ES-I3 (cell line): Measurements from ENCODE around the gene LDB2.

ENCODE experiments used
- H3K36me3 ChIP-seq: 2 replicates; pipeline ENCODE4 v1.6.1; 2013; ENCODE audit warnings: mild to moderate bottlenecking, low read length, control low read depth, moderate library complexity; ENCODE audit not compliant: insufficient read depth
- H3K4me1 ChIP-seq: 2 replicates; pipeline ENCODE4 v1.6.1; 2013; ENCODE audit warnings: mild to moderate bottlenecking, control low read depth, low read length; ENCODE audit not compliant: insufficient read depth
- H3K9ac ChIP-seq: 2 replicates; pipeline ENCODE4 v1.6.1; 2013; ENCODE audit warnings: low read depth, mild to moderate bottlenecking, low read length, moderate library complexity
- H3K9me3 ChIP-seq: 2 replicates; pipeline ENCODE4 v1.6.1; 2013; ENCODE audit warnings: mild to moderate bottlenecking, low read length, moderate library complexity; ENCODE audit not compliant: control insufficient read depth, insufficient read depth

The LDB2 gene

DNA sequence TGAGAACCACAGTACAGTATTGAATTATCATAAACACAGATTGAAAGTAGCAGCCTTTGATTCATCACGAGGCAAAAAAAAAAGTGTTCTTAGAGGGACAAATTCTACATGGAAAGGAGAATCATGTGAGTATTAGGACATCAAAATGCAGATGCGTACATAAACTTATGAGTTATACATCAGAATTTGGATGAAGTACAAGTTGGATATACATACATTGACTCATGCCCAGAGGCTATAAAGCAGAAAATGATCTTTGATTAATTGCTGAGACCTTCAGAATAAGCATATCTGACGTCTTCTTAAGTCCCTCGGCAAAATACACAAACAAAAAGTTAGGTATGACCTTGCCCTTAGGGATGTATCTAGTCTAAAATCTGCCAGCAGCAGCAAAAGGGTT is 206.4 kb downstream of the LDB2 start:
- no peaks in the 10 kb centered on the region for H3K36me3 ChIP-seq
- no peaks in the 10 kb centered on the region for H3K9me3 ChIP-seq
- peaks cover 23% of the 10 kb centered on the region for H3K4me1 ChIP-seq
- H3K9ac ChIP-seq = no peak overlapping the region

DNA sequence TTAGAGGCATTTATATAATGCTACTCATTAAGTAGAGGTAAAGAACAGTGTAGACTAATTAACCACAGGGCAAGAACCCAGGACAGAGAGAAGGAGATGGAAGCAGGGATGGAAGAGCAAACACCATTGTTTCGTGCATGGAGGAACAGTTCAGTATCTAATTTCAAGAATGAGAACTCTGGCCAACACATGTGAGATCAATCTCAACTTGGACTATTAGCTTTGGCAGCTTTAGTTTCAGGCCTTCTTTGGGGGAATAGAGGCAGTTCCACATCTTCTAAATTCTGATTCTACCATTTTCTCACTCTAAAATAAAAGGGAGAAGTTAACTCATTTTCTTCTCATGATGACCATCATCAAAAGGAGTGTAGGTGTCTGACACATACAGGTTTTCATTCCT is 207.0 kb downstream of the LDB2 start:
- Histone ChIP-seq H3K36me3 (no peaks in the 10 kb centered on the region), H3K4me1 (peaks cover 23% of the 10 kb centered on the region), H3K9ac (no peak overlapping the region), H3K9me3 (no peaks in the 10 kb centered on the region)

DNA sequence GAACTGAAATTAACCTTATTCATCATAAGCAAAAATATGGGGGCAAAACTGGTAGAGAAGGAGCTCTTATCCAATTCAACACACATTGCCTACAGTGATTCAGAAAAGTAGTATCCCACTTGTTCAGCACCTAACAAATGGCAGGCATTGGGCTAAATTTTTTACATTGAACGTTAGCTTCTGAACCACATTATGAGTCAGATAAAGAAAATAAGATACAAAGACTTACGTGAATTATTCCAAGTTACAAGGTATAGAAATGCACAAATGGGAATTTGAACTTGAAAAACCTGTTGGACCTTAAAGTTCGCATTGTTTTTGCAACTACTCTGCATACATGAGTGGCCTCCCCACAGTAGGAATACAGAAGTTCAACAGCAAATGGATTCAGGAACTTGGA is 210.6 kb downstream of the LDB2 start:
- Histone ChIP-seq H3K9ac (no peak overlapping the region), H3K4me1 (no peaks in the 10 kb centered on the region), H3K9me3 (no peaks in the 10 kb centered on the region), H3K36me3 (no peaks in the 10 kb centered on the region)

DNA sequence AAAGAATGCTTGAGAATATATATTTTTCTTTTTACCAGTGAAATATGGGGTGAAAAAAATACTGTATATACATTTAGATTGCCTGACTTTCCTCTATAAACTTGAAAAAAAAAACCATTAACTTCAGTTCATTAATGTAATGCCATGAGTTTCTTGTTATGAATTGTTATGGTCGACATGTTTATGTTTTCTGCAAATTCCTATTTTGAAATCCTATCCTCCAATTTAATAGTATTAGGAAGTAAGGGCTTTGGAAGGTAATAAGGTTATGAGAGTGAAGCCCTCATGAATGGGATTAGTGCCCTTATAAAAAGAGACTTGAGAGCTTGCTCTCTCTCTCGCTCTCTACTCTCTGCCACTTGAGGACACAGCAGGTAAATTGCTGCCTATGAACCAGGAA is 211.4 kb downstream of the LDB2 start:
- Histone ChIP-seq H3K9ac (no peak overlapping the region), H3K36me3 (no peaks in the 10 kb centered on the region), H3K4me1 (no peaks in the 10 kb centered on the region), H3K9me3 (no peaks in the 10 kb centered on the region)

DNA sequence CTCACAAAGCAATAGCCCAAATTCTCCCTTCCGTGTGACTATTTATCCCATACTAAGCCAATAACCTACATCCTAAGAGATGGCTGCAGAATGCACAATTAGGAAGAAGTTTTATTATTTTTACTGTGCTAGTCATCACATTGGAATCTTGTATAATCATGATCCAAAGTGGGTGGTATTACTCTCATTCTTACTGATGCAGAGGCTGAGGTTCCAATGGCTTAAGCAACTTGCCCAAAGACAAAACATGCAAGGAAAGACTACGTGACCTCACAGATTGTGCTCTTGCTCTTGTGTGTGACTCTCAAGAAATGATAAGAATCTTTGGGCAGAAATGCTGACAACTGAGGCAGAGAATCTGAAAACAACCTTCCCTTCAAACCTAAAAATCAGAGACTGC is 212.2 kb downstream of the LDB2 start:
- Histone ChIP-seq H3K9ac (no peak overlapping the region), H3K4me1 (no peaks in the 10 kb centered on the region), H3K36me3 (no peaks in the 10 kb centered on the region), H3K9me3 (no peaks in the 10 kb centered on the region)

DNA sequence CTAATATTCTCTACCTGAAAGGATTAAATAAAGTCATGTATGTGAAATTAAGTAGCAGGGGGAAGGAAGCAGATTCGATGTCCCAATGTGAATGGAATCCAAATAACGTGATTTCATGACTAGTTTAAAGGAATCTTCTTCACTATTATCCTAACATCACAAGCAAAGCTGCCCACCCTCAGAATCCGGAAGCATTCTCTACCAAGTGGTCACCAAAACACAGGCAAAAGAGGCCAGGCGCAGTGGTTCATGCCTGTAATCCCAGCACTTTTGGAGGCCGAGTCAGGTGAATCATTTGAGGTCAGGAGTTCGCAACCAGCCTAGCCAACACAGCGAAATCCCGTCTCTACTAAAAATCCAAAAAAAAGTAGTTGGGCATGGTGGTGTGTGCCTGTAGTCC is 212.9 kb downstream of the LDB2 start:
- Histone ChIP-seq H3K9ac (no peak overlapping the region), H3K4me1 (no peaks in the 10 kb centered on the region)

DNA sequence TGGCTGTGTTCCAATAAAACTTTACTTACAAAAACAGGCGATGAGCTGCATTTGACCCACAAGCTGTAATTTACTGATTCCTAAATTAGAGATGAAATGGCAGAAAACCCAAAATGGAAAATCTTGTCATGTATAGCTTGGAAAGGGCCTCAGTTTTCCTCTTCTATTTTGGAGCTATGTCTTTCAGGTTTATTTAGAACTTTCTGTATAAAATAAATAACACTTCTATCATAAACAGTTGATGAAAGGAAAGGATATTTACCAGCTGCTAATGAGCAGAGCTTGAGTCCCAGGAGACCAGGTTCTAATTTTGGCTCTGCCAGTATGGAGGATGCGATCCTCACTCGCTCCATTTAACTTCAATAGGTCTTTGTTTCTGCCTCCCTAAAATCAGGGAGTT is 213.5 kb downstream of the LDB2 start:
- Histone ChIP-seq H3K36me3 (no peaks in the 10 kb centered on the region), H3K9me3 (no peaks in the 10 kb centered on the region), H3K4me1 (no peaks in the 10 kb centered on the region), H3K9ac (no peak overlapping the region)

More for the DNA sequence above, 212.9 kb downstream of the LDB2 start:
- Histone ChIP-seq H3K9me3 (no peaks in the 10 kb centered on the region), H3K36me3 (no peaks in the 10 kb centered on the region)

DNA sequence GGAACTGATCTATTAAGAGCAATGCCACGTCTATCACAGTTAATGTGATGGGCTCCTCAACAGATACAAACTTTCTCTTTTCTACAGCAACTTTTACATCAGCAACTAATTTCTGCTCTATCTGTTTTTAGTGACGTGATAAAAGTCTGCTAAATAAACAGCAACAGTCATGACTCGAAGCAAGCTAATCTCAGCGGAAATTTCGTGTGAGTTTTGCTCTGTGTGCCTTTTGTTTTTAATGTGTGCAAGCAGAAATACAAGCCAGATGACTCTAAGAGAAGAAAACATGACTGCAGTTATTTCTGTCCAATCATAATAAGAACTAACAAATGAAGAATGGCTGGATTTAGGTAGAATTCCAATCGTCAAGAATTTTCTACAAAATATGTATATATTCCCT is 214.3 kb downstream of the LDB2 start:
- Histone ChIP-seq H3K9ac (no peak overlapping the region), H3K4me1 (no peaks in the 10 kb centered on the region), H3K36me3 (no peaks in the 10 kb centered on the region), H3K9me3 (no peaks in the 10 kb centered on the region)

DNA sequence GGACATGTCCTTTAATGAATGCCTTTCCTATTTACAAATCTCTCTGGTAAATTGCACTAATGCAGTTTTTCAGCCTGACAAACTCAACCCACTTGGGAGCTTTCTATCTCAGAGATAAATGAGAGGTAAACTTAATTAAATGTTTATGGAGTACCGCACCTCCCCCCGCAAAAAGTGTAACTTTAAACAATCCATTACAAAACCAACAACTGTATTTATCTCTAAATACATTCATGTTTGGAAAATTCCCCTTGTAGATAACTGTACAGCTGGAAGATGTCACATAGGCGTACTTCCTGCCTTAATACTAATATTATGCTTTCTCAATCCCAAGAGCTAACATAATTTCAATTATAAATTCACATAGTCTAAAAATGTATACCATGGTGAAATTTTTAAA is 215.5 kb downstream of the LDB2 start:
- Histone ChIP-seq H3K36me3 (no peaks in the 10 kb centered on the region), H3K4me1 (peaks cover under 1% of the 10 kb centered on the region; the same call in 1 of the 2 replicates), H3K9me3 (no peaks in the 10 kb centered on the region), H3K9ac (no peak overlapping the region)

DNA sequence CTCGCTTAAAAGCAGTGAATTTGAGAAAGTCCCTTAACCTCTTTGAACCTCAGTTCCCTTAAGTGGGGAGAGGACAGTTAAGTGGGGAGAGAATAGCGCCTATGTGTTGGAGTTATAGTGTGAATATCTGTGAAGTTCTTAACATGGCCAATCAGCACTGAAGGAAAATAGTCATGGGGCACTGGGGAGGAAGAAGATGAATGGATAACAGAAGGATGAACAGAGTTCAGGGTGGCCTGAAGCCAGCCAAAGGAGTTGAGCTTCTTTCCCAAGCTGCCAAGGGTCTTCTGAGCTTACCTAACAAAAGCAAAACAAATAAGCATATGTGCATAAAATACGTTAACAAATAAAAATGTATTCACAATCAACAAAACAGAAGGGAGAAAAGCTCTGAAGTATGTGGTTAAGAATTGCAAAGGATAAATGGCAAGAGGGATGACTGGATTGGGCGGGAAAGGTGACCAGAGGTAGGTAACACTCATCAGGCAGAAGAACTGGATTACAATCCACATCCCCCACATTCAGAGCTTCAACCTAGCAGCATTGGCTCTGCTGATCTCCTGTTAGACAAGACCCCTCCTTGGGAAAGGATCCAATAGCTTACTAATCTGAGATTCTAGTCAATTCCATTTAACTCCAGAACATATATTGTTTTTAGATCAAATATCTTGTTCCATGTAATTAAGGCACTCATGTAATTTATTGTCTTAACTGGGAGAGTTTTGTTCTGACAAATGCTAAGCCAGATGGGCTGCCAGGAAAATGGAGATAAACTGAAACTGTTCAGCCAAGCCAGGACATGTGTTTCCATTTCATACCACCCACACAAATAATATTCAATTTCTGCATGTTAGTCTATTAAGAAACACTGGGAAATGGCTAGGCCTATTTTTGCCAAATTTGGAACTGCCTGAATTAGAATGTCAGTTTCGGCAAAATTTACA is 221.2 kb downstream of the LDB2 start:
- Histone ChIP-seq H3K9ac (no peak overlapping the region), H3K9me3 (no peaks in the 10 kb centered on the region), H3K4me1 (peaks cover 10% of the 10 kb centered on the region; the same call in 1 of the 2 replicates), H3K36me3 (no peaks in the 10 kb centered on the region)

DNA sequence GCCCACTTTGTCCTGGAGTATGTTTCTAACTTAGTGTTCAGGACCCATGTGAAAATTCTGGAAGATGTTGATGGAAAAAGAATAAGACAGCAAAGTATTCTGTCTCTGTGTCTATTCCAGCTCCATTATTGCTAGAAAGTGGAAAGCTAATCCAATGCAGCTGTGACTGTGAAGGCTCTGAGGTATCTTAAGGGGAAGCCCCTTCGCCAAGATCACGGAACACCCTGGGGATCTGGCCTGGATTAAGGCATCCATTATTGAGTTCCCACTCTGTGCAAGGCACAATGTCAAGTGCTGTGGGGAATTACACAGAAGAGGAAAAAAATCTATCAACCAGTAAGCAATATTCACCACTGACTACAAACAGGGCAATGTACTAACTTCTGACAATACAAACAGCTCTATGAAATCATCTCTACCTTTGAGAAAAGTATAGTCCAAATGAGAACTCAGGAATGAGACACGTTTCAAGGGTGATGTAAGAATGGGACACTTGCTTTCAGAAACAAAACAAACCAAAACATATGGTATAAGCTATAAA is 222.1 kb downstream of the LDB2 start:
- H3K4me1 ChIP-seq = peaks cover 10% of the 10 kb centered on the region; the same call in 1 of the 2 replicates
- H3K9me3 ChIP-seq = no peaks in the 10 kb centered on the region
- H3K9ac ChIP-seq = no peak overlapping the region
- no peaks in the 10 kb centered on the region for H3K36me3 ChIP-seq

DNA sequence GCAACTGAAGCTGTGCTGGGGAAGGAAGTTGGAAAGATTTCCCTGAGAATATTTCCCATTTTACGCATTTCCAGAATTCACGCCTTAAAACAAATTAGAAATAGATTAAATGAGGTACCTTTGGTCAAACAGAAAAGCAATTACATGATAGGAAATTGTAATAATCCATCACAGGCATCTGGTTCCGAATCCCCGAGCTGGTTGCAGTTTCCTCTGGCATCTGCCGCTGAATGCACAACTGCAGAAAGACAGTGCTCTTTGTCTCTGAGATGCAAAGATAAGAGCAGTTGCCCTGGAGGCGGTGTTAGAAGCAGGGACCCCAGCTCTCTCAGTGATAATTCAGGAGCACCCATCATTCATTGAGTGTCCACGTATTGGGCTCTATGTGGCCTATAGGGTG is 224.4 kb downstream of the LDB2 start:
- Histone ChIP-seq H3K9ac (no peak overlapping the region), H3K4me1 (peaks cover 10% of the 10 kb centered on the region; the same call in 1 of the 2 replicates), H3K36me3 (no peaks in the 10 kb centered on the region), H3K9me3 (no peaks in the 10 kb centered on the region)

DNA sequence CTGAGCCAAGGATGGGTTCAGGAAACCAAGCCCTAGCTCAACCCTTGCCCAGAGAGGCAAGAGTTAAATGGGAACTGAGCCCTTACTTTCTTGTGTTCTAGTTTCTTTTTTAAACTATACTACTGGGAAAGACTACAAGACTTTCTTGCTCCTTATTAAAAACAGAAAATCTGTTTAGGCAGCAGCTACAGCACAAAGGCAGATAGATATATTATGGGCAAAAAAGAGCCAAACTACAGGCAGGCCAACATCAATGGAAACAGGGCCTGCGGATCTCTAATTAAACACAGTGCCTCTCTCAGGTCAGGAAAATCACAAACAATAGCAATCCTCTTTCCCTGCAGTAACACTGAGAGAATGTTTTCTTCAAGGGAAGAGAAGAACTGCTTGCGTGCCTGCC is 226.0 kb downstream of the LDB2 start:
- H3K36me3 ChIP-seq = no peaks in the 10 kb centered on the region
- H3K9ac ChIP-seq = no peak overlapping the region
- H3K4me1 ChIP-seq = peaks cover 4% of the 10 kb centered on the region; the same call in 1 of the 2 replicates
- H3K9me3 ChIP-seq = no peaks in the 10 kb centered on the region

DNA sequence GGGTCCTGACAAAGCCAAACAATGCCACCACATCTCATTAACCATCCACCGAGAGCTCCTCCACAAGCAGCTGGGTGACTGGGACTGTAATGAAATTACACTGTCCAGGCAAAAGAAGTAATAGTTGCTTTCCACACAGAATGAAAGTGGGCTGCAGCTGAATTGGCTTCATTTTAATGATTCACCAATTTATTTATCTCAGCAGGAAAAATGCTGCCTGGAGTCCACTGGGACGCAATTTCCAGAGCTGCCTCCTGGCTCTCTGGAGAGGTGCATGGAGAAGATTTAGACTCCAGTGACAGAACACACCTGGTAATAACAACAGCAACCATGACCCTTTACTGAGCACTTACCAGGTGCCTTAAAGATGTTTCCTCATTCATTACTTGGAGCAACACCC is 226.7 kb downstream of the LDB2 start:
- Histone ChIP-seq H3K4me1 (no peaks in the 10 kb centered on the region), H3K36me3 (no peaks in the 10 kb centered on the region), H3K9ac (no peak overlapping the region), H3K9me3 (no peaks in the 10 kb centered on the region)

DNA sequence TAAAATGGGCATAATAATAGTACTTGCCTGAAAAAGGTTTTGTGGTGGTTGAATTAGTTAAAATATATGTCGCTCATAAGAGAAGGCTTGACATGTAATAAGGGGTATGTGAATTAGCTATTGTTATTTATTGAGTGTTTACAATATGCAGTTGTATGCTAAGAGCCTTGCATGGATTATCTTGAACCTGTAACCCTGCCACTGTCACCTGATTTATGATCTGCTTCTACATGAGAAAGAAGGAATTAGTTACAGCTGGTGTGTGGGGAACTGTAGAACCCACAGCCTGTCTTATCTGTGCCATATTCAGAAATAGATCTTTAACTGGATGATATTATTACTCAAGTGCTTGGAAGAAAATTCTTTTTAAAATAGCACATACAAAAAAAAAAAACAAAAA is 227.7 kb downstream of the LDB2 start:
- no peaks in the 10 kb centered on the region for H3K9me3 ChIP-seq
- no peaks in the 10 kb centered on the region for H3K36me3 ChIP-seq
- no peak overlapping the region for H3K9ac ChIP-seq
- no peaks in the 10 kb centered on the region for H3K4me1 ChIP-seq
